Psoas muscle (tissue), 8 donors: Measurements from ENCODE around the gene DDA1. TPM values are rescaled to one million over a fixed set of nuclear protein-coding genes. Genes with fewer than 3 reads are reported as not detected.

Experiments
- ATAC-seq, 4 donors: fragments of 200-7000 bp; cut with Tn5 transposase; one replicate each; pipeline ENCODE4 v1.9.1; 2020; ENCODE audit warnings: moderate library complexity in 3 of 4, mild to moderate bottlenecking in 2 of 4
- DNase-seq, 2 donors: peaks; one replicate each; pipeline ENCODE4 v3.0.0-alpha.2; 2020
- H3K27ac ChIP-seq: fragments of 200-600 bp; one replicate; pipeline ENCODE4 v1.8.0; 2022
- H3K27me3 ChIP-seq, 3 donors: fragments of 200-600 bp in 1 of 3; one replicate each; pipeline versions ENCODE4 v1.6.1 to v1.8.0; 2013 to 2022; ENCODE audit warnings: low read length in 2 of 3, mild to moderate bottlenecking in 2 of 3, moderate library complexity in 1 of 3; ENCODE audit not compliant: insufficient read depth in 3 of 3
- H3K36me3 ChIP-seq, 2 donors: fragments of 200-600 bp in 1 of 2; one replicate each; pipeline versions ENCODE4 v1.6.1 to v1.8.0; 2013 to 2022; ENCODE audit warnings: low read depth in 1 of 2, mild to moderate bottlenecking in 1 of 2, moderate library complexity in 1 of 2; ENCODE audit not compliant: insufficient read depth in 1 of 2
- H3K4me1 ChIP-seq: fragments of 200-600 bp; one replicate; pipeline ENCODE4 v1.8.0; 2022
- H3K4me3 ChIP-seq: fragments of 200-600 bp; one replicate; pipeline ENCODE4 v1.8.0; 2022; ENCODE audit warnings: mild to moderate bottlenecking
- H3K9me3 ChIP-seq: fragments of 200-600 bp; one replicate; pipeline ENCODE4 v1.8.0; 2022
- WGBS, 3 donors: extraction: QIAGEN DNeasy Blood & Tissue Kit; methylation state at CpG; one replicate each; pipeline versions ENCODE4 v1.1.6 to v1.1.7; 2013; 5-methylcytosine and 5-hydroxymethylcytosine counted together
- intact Hi-C, 2 donors: fragments of 100-400 bp; cut with DNase I; formaldehyde crosslinking; loops; one replicate each; pipeline versions ENCODE4 v1.11.0 to v1.14.2; 2022
- polyA plus RNA-seq, 3 donors: library from polyadenylated mRNA; stranded (reverse); fragments of 200-250 nt; gene quantifications; one replicate each; pipeline ENCODE4 v1.2.3, GENCODE V29; 2013
- total RNA-seq, 4 donors: library from RNA; stranded (reverse); fragmentation: NEBNext Ultra II Directional in 2 of 4; extraction: Animal tissue kit (Norgen Biotek cat#: 25700) in 2 of 4; gene quantifications; one replicate each; pipeline versions ENCODE4 v1.2.1 to v1.2.4, GENCODE V29; 2021 to 2023
- TF ChIP-seq, protein P1 (sequence below): fragments of 200-600 bp; IDR thresholded peaks from one replicate; pipeline ENCODE4 v1.8.0; 2022; ENCODE audit warnings: antibody characterized with exemption
- donor health status: healthy with polysubstance abuse.
- donor health status: DM: no; HTN: no; CAD: no; lungs with moderate emphysema.
- donor health status: Bipolar disorder and iron deficiency.
- donor health status: healthy.
- donor health status: DM: yes; HTN: yes; CAD: no.
- donor health status: DM: no; HTN: no; CAD: no.
- donor health status: DM: no; HTN: no; CAD: no.
- donor health status: DM: yes; HTN: yes; CAD: no.

Gene DDA1
- total and polyA plus RNA-seq, 7 donors: 21.5 to 90.4 (median 35.4) TPM

DNA sequence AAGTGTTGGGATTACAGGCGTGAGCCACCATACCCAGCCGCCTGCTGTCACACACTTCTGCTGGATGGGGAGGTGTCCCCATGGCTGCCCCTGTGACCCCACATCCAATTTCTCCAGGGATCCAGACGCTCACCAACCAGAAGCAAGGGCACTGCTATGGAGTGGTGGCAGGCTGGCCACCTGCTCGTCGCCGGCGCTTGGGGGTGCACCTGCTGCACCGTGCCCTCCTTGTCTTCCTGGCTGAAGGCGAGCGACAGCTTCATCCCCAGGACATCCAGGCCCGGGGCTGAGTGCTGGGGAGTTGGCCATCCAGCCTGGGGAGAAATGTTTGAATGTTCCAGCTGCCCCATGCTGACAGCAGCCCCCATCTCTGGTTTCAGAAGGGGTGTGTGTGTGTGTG is 23.1 kb upstream of the DDA1 start:
- no peak overlapping the region for H3K4me3 ChIP-seq
- 85 to 92% (median 89%) methylated on average over 11 of the region's 11 CpGs for WGBS, 3 donors
- DNase-seq (no peak), ATAC-seq (no peak)
- TF ChIP-seq, protein P1, sequence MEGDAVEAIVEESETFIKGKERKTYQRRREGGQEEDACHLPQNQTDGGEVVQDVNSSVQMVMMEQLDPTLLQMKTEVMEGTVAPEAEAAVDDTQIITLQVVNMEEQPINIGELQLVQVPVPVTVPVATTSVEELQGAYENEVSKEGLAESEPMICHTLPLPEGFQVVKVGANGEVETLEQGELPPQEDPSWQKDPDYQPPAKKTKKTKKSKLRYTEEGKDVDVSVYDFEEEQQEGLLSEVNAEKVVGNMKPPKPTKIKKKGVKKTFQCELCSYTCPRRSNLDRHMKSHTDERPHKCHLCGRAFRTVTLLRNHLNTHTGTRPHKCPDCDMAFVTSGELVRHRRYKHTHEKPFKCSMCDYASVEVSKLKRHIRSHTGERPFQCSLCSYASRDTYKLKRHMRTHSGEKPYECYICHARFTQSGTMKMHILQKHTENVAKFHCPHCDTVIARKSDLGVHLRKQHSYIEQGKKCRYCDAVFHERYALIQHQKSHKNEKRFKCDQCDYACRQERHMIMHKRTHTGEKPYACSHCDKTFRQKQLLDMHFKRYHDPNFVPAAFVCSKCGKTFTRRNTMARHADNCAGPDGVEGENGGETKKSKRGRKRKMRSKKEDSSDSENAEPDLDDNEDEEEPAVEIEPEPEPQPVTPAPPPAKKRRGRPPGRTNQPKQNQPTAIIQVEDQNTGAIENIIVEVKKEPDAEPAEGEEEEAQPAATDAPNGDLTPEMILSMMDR: no peak
- no peaks in the 10 kb centered on the region for H3K9me3 ChIP-seq
- H3K27me3 ChIP-seq: peaks cover 0 to 14% (median 7%) of the 10 kb centered on the region in 3 donors
- H3K36me3 ChIP-seq: no peaks in the 10 kb centered on the region
- H3K4me1 ChIP-seq: peaks cover 4% of the 10 kb centered on the region
- no peak overlapping the region for H3K27ac ChIP-seq
- intact Hi-C loops: no loop called here

DNA sequence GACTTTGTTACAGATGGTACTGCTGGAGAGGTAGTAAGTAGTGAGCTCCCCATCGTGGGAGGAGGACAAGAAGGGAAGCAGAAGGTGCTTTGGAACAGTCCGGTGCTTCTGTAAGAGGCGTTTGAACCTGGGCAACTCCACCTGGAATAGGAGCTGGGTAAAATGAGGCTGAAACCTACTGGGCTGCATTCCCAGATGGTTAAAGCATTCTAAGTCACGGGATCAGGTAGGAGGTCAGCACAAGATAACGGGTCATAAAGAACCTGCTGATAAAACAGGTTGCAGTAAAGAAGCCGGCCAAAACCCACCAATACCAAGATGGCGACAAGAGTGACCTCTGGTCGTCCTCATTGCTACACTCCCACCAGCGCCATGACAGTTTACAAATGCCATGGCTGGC is 22.6 kb upstream of the DDA1 start:
- no peaks in the 10 kb centered on the region for H3K9me3 ChIP-seq
- peaks cover 4% of the 10 kb centered on the region for H3K4me1 ChIP-seq
- intact Hi-C loops: no loop called here
- H3K27ac ChIP-seq: no peak overlapping the region
- H3K27me3 ChIP-seq: peaks cover 0 to 9% (median 4%) of the 10 kb centered on the region in 3 donors
- no peak for DNase-seq
- no peaks in the 10 kb centered on the region for H3K36me3 ChIP-seq
- H3K4me3 ChIP-seq: no peak overlapping the region
- 88 to 90% (median 88%) methylated on average over 9 of the region's 9 CpGs for WGBS, 3 donors
- no peak for ATAC-seq
- TF ChIP-seq, protein P1: no peak

DNA sequence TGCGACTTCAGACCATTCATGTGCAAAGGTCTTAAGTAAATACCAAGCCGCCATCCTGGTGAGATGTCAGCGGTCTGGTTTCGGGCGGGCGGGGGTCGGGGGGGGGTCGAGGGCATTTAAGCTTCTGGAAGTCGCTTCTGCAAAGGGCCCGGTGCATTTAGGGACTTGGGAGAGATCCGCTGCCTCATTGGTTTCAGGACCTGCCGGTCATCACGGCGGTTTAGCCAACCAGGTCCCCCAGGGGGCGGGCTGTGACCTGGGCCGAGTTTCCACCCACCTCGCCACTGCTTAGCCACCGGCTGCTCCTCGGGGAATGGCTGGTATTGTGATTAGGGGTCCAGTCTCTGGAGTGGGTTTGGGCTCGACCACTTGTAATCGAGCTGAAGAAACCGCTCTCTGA is 19.9 kb upstream of the DDA1 start:
- H3K4me3 ChIP-seq: peak overlapping the region; percentile 25
- intact Hi-C loops: no loop called here
- no peaks in the 10 kb centered on the region for H3K4me1 ChIP-seq
- H3K9me3 ChIP-seq: no peaks in the 10 kb centered on the region
- TF ChIP-seq, protein P1: no peak
- no peaks in the 10 kb centered on the region for H3K36me3 ChIP-seq
- 14 to 21% (median 17%) methylated on average over 22 of the region's 22 CpGs for WGBS, 3 donors
- no peaks in the 10 kb centered on the region for H3K27me3 ChIP-seq
- peak; percentile 75 to 79 for DNase-seq
- H3K27ac ChIP-seq: peak overlapping the region; percentile 41
- peak; percentile 73 to 85 (median 77) for ATAC-seq

DNA sequence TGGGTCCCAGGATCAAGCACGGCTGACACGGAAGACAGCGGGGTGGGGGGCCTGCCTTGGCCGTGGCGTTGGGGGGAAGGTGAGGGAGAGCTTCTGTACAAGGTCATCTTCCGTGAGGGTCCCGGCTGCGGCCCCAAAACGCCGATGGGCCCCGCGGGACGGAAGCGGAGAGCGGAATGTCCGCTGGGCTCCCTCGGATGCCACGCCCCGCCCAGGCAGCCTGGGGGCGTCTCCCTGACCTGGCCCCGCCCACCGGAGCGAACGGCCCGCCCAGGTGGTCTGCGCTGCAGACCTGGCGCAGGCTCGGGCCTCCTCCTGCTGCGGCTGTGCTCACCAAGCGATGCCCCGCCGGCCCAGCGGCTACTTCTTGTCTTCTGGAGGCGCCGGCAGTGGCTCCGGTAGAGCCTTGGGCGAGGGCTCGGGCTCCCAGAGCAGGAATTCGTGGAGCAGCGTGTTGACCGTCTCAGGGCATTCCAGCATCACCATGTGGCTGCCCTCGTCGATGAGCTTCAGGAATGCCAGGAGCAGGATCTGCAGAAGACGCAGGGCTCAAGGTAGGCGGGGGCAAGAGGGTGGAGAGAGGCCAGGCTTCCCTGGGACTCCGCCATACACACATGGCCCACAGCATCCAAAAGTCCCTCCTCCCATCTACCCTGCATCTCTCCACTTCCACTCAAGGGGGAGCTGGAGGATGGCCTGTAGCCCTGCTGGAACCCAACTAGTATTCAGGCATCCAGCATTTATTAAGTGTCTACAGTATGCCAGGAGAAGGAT is 16.9 kb upstream of the DDA1 start:
- Histone ChIP-seq H3K4me3 (peak overlapping the region; percentile 65), H3K4me1 (no peaks in the 10 kb centered on the region), H3K27me3 (no peaks in the 10 kb centered on the region), H3K27ac (peak overlapping the region; percentile 36), H3K9me3 (no peaks in the 10 kb centered on the region), H3K36me3 (peaks cover 0 to 5% of the 10 kb centered on the region in 2 donors)
- intact Hi-C loops: no loop called here
- 38 to 46% (median 42%) methylated on average over 41 to 46 of the region's 46 CpGs for WGBS, 3 donors
- DNase-seq (peak; percentile 60 to 75), ATAC-seq (peak; percentile 57 to 70 (median 68))
- TF ChIP-seq, protein P1: peak; percentile 53

DNA sequence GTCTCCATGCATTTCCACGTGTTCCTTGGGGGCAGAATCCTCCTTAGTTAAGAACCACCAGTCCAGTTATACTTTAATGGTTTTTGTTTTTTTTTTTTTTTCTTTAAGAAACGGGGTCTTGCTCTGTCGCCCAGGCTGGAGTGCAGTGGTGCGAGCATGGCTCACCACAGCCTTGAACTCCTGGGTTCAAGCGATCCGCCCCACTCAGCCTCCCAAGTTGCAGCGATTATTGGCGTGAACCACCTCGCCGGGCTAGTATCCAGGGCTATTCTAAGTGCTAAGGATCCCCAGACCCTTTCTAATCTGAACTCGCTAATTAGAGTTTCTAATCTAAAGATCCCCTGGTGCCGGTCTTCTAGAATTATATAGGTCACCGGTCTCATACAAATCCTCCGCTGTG is 15.8 kb upstream of the DDA1 start:
- WGBS, 3 donors: 91 to 93% (median 92%) methylated on average over 14 of the region's 14 CpGs
- Histone ChIP-seq H3K36me3 (peaks cover 0 to 13% of the 10 kb centered on the region in 2 donors), H3K27me3 (no peaks in the 10 kb centered on the region), H3K27ac (no peak overlapping the region), H3K4me3 (no peak overlapping the region), H3K4me1 (no peaks in the 10 kb centered on the region), H3K9me3 (peaks cover 5% of the 10 kb centered on the region)
- TF ChIP-seq, protein P1: no peak
- intact Hi-C loops: no loop called here
- no peak for DNase-seq
- ATAC-seq: no peak
